K562 (cell line): Measurements from ENCODE around the gene GAS2L2. TPM values are rescaled to one million over a fixed set of nuclear protein-coding genes. Genes with fewer than 3 reads are reported as not detected.

Source experiments
- CEBPG ChIP-seq, 3 experiments: fragments of 200-800 bp in 1 of 3; sonication (Bioruptor generic) in 1 of 3; sonication (generic) in 1 of 3; formaldehyde crosslinking in 1 of 3; IDR thresholded peaks in 2 of 3; conservative IDR thresholded peaks in 1 of 3; 2 replicates each; pipeline versions ENCODE4 v1.6.1 to v1.8.0; 2016 to 2022; ENCODE audit warnings: missing compliant biosample characterization in 2 of 3, missing genetic modification characterization in 2 of 3, mild to moderate bottlenecking in 1 of 3, missing genetic modification reagents in 1 of 3
- COPS2 ChIP-seq: fragments of 450-650 bp; conservative IDR thresholded peaks from 2 replicates; pipeline ENCODE4 v1.6.1; 2016; ENCODE audit warnings: mild to moderate bottlenecking, moderate library complexity
- MNT ChIP-seq, 2 experiments: fragments of 450-650 bp; conservative IDR thresholded peaks; 2 replicates each; pipeline ENCODE4 v1.6.1; 2017; ENCODE audit warnings: mild to moderate bottlenecking in 2 of 2, moderate library complexity in 2 of 2
- NR2C2 ChIP-seq, 2 experiments: fragments of 200-800 bp in 1 of 2; sonication (Bioruptor generic) in 1 of 2; sonication (generic) in 1 of 2; formaldehyde crosslinking in 1 of 2; IDR thresholded peaks; 2 replicates each; pipeline versions ENCODE4 v1.6.1 to v1.8.0; 2016 to 2022; ENCODE audit warnings: mild to moderate bottlenecking in 1 of 2, missing compliant biosample characterization in 1 of 2, missing genetic modification characterization in 1 of 2, missing genetic modification reagents in 1 of 2
- PATZ1 ChIP-seq: fragments of 250-450 bp; sonication (Bioruptor Pico); IDR thresholded peaks from 2 replicates; pipeline ENCODE4 v1.5.0; 2020; ENCODE audit warnings: mild to moderate bottlenecking, borderline replicate concordance
- RBM25 ChIP-seq: fragments of 200-400 bp; formaldehyde crosslinking; IDR thresholded peaks from 2 replicates; pipeline ENCODE4 v1.6.1; 2018; ENCODE audit warnings: low read length, low read depth, moderate library complexity; ENCODE audit not compliant: severe bottlenecking
- RCOR1 ChIP-seq, 2 experiments: IDR thresholded peaks; 2 replicates each; pipeline ENCODE4 v1.6.1; 2012; ENCODE audit warnings: low read depth in 2 of 2, low read length in 2 of 2, borderline replicate concordance in 1 of 2, improper control_type of control experiment in 1 of 2
- SMARCA5 ChIP-seq: fragments of 450-650 bp; IDR thresholded peaks from 2 replicates; pipeline ENCODE4 v1.6.1; 2016
- ZBTB40 ChIP-seq, 2 experiments: fragments of 450-650 bp in 1 of 2; sonication (generic) in 1 of 2; formaldehyde crosslinking in 1 of 2; IDR thresholded peaks; 2 replicates each; pipeline versions ENCODE4 v1.7.1 to v1.9.0; 2016 to 2022; ENCODE audit warnings: inconsistent platforms in 1 of 2, mild to moderate bottlenecking in 1 of 2, missing genetic modification reagents in 1 of 2
- ZNF589 ChIP-seq: fragments of 200-800 bp; sonication (Bioruptor generic); IDR thresholded peaks from 2 replicates; pipeline ENCODE4 v1.6.1; 2016; ENCODE audit warnings: low read depth, missing genetic modification characterization, missing compliant biosample characterization
- ZNF79 ChIP-seq: fragments of 250-450 bp; sonication (Bioruptor Pico); IDR thresholded peaks from 2 replicates; pipeline ENCODE4 v1.4.0; 2020; ENCODE audit warnings: low read depth, mild to moderate bottlenecking, moderate library complexity
- polyA plus RNA-seq, 8 experiments: library from polyadenylated mRNA; depleted of rRNA in 4 of 8; stranded (reverse) in 5 of 8; unstranded in 3 of 8; fragments of >200 nt; fragmentation: Nextera tagmentation in 2 of 8; fragmentation: Illumina TruSeq in 1 of 8; extraction: Ambion mirVana in 2 of 8; extraction: Trizol in 1 of 8; gene quantifications; 2 replicates each; pipeline versions ENCODE4 v1.2.1 to v1.2.3, GENCODE V29; 2011 to 2014; ENCODE audit warnings: inconsistent platforms in 1 of 8, missing spikeins in 1 of 8
- total RNA-seq, 7 experiments: library from RNA; depleted of rRNA in 6 of 7; stranded (reverse); fragments of >200 nt in 6 of 7; fragmentation: Illumina TruSeq in 2 of 7; extraction: Trizol in 2 of 7; gene quantifications; 2 replicates each; pipeline versions ENCODE4 v1.2.1 to v1.2.3, GENCODE V29; 2011 to 2021; ENCODE audit warnings: low replicate concordance in 1 of 7

GAS2L2 gene
- total and polyA plus RNA-seq, 9 of the 15 experiments (the other 6 are each of a cell fraction or from before 2014, with no cell fraction given) = not detected

GRCh38 chr17:35750526-35751395 is 2.3 kb downstream of the GAS2L2 start (continued):
- no peak for TF ChIP-seq ZBTB40 (IDR thresholded peaks at IDR 0.05)
- no peak for TF ChIP-seq ZBTB40 (CRISPR knock-in tag; IDR thresholded peaks at IDR 0.05)
- no peak for TF ChIP-seq MNT (conservative IDR thresholded peaks at IDR 0.05)
- TF ChIP-seq ZNF79 = no peak
- no peak for TF ChIP-seq ZNF589 (CRISPR knock-in tag)
- no peak for TF ChIP-seq NR2C2 (CRISPR knock-in tag; IDR thresholded peaks at IDR 0.05)
- TF ChIP-seq NR2C2 (tag; IDR thresholded peaks at IDR 0.05) = no peak
- peak in 1 of 2 experiments; percentile 88; a peak in 2 of 4 replicates for TF ChIP-seq RCOR1 (IDR thresholded peaks at IDR 0.05; ENCODE audit: borderline replicate concordance in 1 of 2, low read depth in 2 of 2, low read length in 2 of 2)
- no peak for TF ChIP-seq PATZ1 (CRISPR knock-in tag)
- no peak for TF ChIP-seq CEBPG (CRISPR knock-in tag; IDR thresholded peaks at IDR 0.05)
- no peak for TF ChIP-seq CEBPG (tag; conservative IDR thresholded peaks at IDR 0.05 in 1 of 2, IDR thresholded peaks at IDR 0.05 in 1 of 2)
- no peak for TF ChIP-seq COPS2
- TF ChIP-seq SMARCA5 = peak; percentile 93
- peak; percentile 90 for TF ChIP-seq RBM25
